Liver (tissue), 9 donors: ENCODE results near the gene RNF151. TPM values are rescaled to one million over a fixed set of nuclear protein-coding genes. Genes with fewer than 3 reads are reported as not detected.

Experiments
- DNase-seq: peaks from one replicate; pipeline ENCODE4 v3.0.0-alpha.2; 2017; ENCODE audit warnings: low spot score
- H3K27ac ChIP-seq, 2 donors: one replicate each; pipeline ENCODE4 v1.7.0; 2013; ENCODE audit warnings: inconsistent platforms in 2 of 2, low read length in 2 of 2, control low read depth in 1 of 2, low read depth in 1 of 2, mild to moderate bottlenecking in 1 of 2
- H3K27me3 ChIP-seq, 4 donors: one replicate each; pipeline versions ENCODE4 v1.6.1 to v1.7.0; 2013; ENCODE audit warnings: low read length in 3 of 4, inconsistent platforms in 1 of 4, mild to moderate bottlenecking in 1 of 4, moderate library complexity in 1 of 4; ENCODE audit not compliant: control insufficient read depth in 4 of 4, insufficient read depth in 4 of 4
- H3K36me3 ChIP-seq, 4 donors: one replicate each; pipeline versions ENCODE4 v1.6.1 to v1.7.0; 2013; ENCODE audit warnings: low read length in 3 of 4, mild to moderate bottlenecking in 3 of 4, low read depth in 1 of 4, moderate library complexity in 1 of 4; ENCODE audit not compliant: control insufficient read depth in 4 of 4, insufficient read depth in 3 of 4
- H3K4me1 ChIP-seq, 4 donors: one replicate each; pipeline versions ENCODE4 v1.6.1 to v1.7.0; 2013; ENCODE audit warnings: low read length in 3 of 4, mild to moderate bottlenecking in 3 of 4, moderate library complexity in 1 of 4; ENCODE audit not compliant: control insufficient read depth in 4 of 4, insufficient read depth in 4 of 4
- H3K4me3 ChIP-seq, 3 donors: one replicate each; pipeline versions ENCODE4 v1.6.1 to v1.7.0; 2013; ENCODE audit warnings: low read length in 3 of 3, control low read depth in 1 of 3, low read depth in 1 of 3, mild to moderate bottlenecking in 1 of 3
- H3K9ac ChIP-seq, 2 donors: one replicate each; pipeline ENCODE4 v1.7.0; 2013; ENCODE audit warnings: low read length in 2 of 2, mild to moderate bottlenecking in 2 of 2, moderate library complexity in 2 of 2, control low read depth in 1 of 2, low read depth in 1 of 2
- H3K9me3 ChIP-seq, 4 donors: one replicate each; pipeline versions ENCODE4 v1.6.1 to v1.7.0; 2013; ENCODE audit warnings: low read length in 3 of 4; ENCODE audit not compliant: control insufficient read depth in 4 of 4
- ATF3 ChIP-seq: IDR thresholded peaks from 2 replicates; pipeline ENCODE4 v1.6.1; 2016; ENCODE audit warnings: antibody characterized with exemption
- EGR1 ChIP-seq, 2 donors: IDR thresholded peaks; 2 replicates each; pipeline ENCODE4 v1.6.1; 2016 to 2018; ENCODE audit warnings: antibody characterized with exemption in 2 of 2, low read depth in 2 of 2
- FOXA1 ChIP-seq: IDR thresholded peaks from 2 replicates; pipeline ENCODE4 v1.6.1; 2016; ENCODE audit warnings: antibody characterized with exemption
- FOXA2 ChIP-seq: IDR thresholded peaks from 2 replicates; pipeline ENCODE4 v1.6.1; 2016; ENCODE audit warnings: antibody characterized with exemption
- GABPA ChIP-seq, 2 donors: IDR thresholded peaks in 1 of 2; conservative IDR thresholded peaks in 1 of 2; 2 replicates each; pipeline ENCODE4 v1.6.1; 2016; ENCODE audit warnings: antibody characterized with exemption in 2 of 2, mild to moderate bottlenecking in 1 of 2, moderate library complexity in 1 of 2
- HNF4A ChIP-seq, 2 donors: conservative IDR thresholded peaks; 2 replicates each; pipeline ENCODE4 v1.6.1; 2016; ENCODE audit warnings: antibody characterized with exemption in 2 of 2, mild to moderate bottlenecking in 2 of 2
- HNF4G ChIP-seq: IDR thresholded peaks from 2 replicates; pipeline ENCODE4 v1.6.1; 2016; ENCODE audit warnings: antibody characterized with exemption
- JUND ChIP-seq, 2 donors: IDR thresholded peaks; 2 replicates each; pipeline ENCODE4 v1.6.1; 2016; ENCODE audit warnings: antibody characterized with exemption in 2 of 2
- NR2F2 ChIP-seq: IDR thresholded peaks from 2 replicates; pipeline ENCODE4 v1.6.1; 2016; ENCODE audit warnings: antibody characterized with exemption
- REST ChIP-seq: IDR thresholded peaks from 2 replicates; pipeline ENCODE4 v1.6.1; 2016; ENCODE audit warnings: antibody characterized with exemption, mild to moderate bottlenecking
- RXRA ChIP-seq, 2 donors: IDR thresholded peaks; 2 replicates each; pipeline ENCODE4 v1.6.1; 2017 to 2018; ENCODE audit warnings: antibody characterized with exemption in 2 of 2, mild to moderate bottlenecking in 1 of 2
- SP1 ChIP-seq: IDR thresholded peaks from 2 replicates; pipeline ENCODE4 v1.6.1; 2018; ENCODE audit warnings: antibody characterized with exemption, mild to moderate bottlenecking
- TAF1 ChIP-seq: conservative IDR thresholded peaks from 2 replicates; pipeline ENCODE4 v1.6.1; 2016; ENCODE audit warnings: antibody characterized with exemption, mild to moderate bottlenecking
- YY1 ChIP-seq: IDR thresholded peaks from 2 replicates; pipeline ENCODE4 v1.6.1; 2016; ENCODE audit warnings: antibody characterized with exemption, mild to moderate bottlenecking
- ZBTB33 ChIP-seq: IDR thresholded peaks from 2 replicates; pipeline ENCODE4 v1.6.1; 2016; ENCODE audit warnings: antibody characterized with exemption
- WGBS: extraction: QIAGEN DNeasy Blood & Tissue Kit; methylation state at CpG from one replicate; pipeline ENCODE4 v1.1.7; 2013; 5-methylcytosine and 5-hydroxymethylcytosine counted together
- polyA plus RNA-seq, 2 donors: library from polyadenylated mRNA; stranded (reverse) in 1 of 2; unstranded in 1 of 2; fragments of 200-250 nt in 1 of 2; fragments of >200 nt in 1 of 2; fragmentation: Nextera tagmentation in 1 of 2; extraction: Ambion mirVana in 1 of 2; gene quantifications; one replicate each; pipeline versions ENCODE4 v1.2.1 to v1.2.3, GENCODE V29; 2013 to 2015
- total RNA-seq, 2 donors: library from RNA; depleted of rRNA; stranded (reverse); fragments of >200 nt; gene quantifications; one replicate each; pipeline ENCODE4 v1.2.3, GENCODE V29; 2014
- TF ChIP-seq, protein P1 (sequence below): fragments of 150-350 bp; IDR thresholded peaks from 2 replicates; pipeline ENCODE4 v1.5.1; 2017; ENCODE audit warnings: improper control_type of control experiment, low read depth, low read length; ENCODE audit not compliant: missing input control
- donor health status: healthy.
- donor health status: healthy.
- donor health status: healthy.
- donor health status: healthy.
- donor health status: healthy.

RNF151 gene
- total and polyA plus RNA-seq, 4 donors, result not detected

DNA sequence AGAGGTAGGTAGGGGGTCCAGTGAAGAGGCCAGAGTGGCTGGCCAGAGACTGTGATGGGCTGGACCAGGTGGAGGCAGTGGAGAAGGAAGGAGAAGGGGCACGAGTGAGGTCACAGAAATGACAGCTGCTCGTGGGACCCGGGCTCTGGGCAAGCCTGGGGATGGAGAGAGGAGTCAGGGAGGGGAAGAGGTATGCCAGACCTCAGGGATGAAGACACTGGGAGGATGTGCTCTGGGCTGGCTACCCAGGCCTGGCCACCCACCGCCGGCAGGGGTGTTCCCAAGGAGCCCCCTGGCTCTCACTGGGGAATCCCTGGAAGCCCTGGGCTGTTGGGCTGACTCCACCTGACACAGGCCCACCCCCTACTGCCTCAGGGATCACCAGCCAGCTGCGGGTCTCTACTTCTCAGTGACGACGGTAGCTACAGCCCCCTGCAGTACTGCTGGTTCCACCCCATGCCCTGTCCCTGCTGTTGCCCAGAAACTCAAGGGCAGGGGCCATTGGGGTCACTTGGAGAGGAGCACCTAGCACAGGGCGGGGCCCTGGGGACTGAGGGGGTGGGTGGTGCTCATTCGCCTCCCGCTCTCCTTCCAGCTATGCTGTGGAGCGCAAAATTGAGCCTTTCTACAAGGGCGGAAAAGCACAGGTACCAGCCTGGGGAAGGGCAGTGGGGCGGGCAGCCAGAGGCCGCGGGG, 7.0 kb downstream of the RNF151 start:
- Histone ChIP-seq H3K9me3 (no peaks in the 10 kb centered on the region), H3K36me3 (peaks cover 14 to 41% (median 16%) of the 10 kb centered on the region in 4 donors)
- WGBS, result 95% methylated on average over 16 of the region's 16 CpGs

GRCh38 chr16:1974157-1975070, 7.8 kb downstream of the RNF151 start:
- Histone ChIP-seq H3K9me3 (no peaks in the 10 kb centered on the region), H3K36me3 (peaks cover 14 to 41% (median 16%) of the 10 kb centered on the region in 4 donors), H3K4me3 (no peak overlapping the region), H3K27ac (no peak overlapping the region), H3K4me1 (peaks cover 6 to 23% (median 18%) of the 10 kb centered on the region in 4 donors), H3K9ac (no peak overlapping the region), H3K27me3 (no peaks in the 10 kb centered on the region)
- DNase-seq, result no peak
- 96% methylated on average over 42 of the region's 42 CpGs for WGBS
- no peak for TF ChIP-seq NR2F2
- no peak for TF ChIP-seq JUND (IDR thresholded peaks at IDR 0.05)
- TF ChIP-seq GABPA (IDR thresholded peaks at IDR 0.05 in 1 of 2, conservative IDR thresholded peaks at IDR 0.05 in 1 of 2), result no peak
- TF ChIP-seq, protein P1, sequence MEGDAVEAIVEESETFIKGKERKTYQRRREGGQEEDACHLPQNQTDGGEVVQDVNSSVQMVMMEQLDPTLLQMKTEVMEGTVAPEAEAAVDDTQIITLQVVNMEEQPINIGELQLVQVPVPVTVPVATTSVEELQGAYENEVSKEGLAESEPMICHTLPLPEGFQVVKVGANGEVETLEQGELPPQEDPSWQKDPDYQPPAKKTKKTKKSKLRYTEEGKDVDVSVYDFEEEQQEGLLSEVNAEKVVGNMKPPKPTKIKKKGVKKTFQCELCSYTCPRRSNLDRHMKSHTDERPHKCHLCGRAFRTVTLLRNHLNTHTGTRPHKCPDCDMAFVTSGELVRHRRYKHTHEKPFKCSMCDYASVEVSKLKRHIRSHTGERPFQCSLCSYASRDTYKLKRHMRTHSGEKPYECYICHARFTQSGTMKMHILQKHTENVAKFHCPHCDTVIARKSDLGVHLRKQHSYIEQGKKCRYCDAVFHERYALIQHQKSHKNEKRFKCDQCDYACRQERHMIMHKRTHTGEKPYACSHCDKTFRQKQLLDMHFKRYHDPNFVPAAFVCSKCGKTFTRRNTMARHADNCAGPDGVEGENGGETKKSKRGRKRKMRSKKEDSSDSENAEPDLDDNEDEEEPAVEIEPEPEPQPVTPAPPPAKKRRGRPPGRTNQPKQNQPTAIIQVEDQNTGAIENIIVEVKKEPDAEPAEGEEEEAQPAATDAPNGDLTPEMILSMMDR, result no peak
- no peak for TF ChIP-seq TAF1
- no peak for TF ChIP-seq RXRA (IDR thresholded peaks at IDR 0.05)
- TF ChIP-seq YY1, result no peak
- no peak for TF ChIP-seq HNF4G
- TF ChIP-seq EGR1 (IDR thresholded peaks at IDR 0.05; ENCODE audit: low read depth in 2 of 2), result no peak
- TF ChIP-seq HNF4A (conservative IDR thresholded peaks at IDR 0.05), result no peak
- TF ChIP-seq REST, result no peak
- TF ChIP-seq SP1, result no peak
- TF ChIP-seq FOXA2, result no peak
- TF ChIP-seq FOXA1, result no peak
- no peak for TF ChIP-seq ATF3
- no peak for TF ChIP-seq ZBTB33

More for the DNA sequence above, 7.0 kb downstream of the RNF151 start:
- H3K27me3 ChIP-seq, result no peaks in the 10 kb centered on the region
- no peak overlapping the region for H3K4me3 ChIP-seq
- H3K27ac ChIP-seq, result no peak overlapping the region
- TF ChIP-seq, protein P1, result no peak
- no peak for TF ChIP-seq EGR1 (IDR thresholded peaks at IDR 0.05; ENCODE audit: low read depth in 2 of 2)
- no peak for DNase-seq
- no peak overlapping the region for H3K9ac ChIP-seq
- peaks cover 6 to 23% (median 18%) of the 10 kb centered on the region in 4 donors for H3K4me1 ChIP-seq
